A673 (cell line): ENCODE measurements around the gene MPRIP. TPM values are rescaled to one million over a fixed set of nuclear protein-coding genes. Genes with fewer than 3 reads are reported as not detected.

Experiments
- BruUV-seq: library from RNA; stranded (reverse); fragments of 400-500 nt; replicated peaks from 2 replicates; lab custom pipeline; 2021; lab: Mats Ljungman, UMichigan
- CTCF ChIA-PET: fragments of 300-600 bp; sonication (Branson Sonifier 250); formaldehyde crosslinking; loops from one replicate; lab custom pipeline; 2022; ENCODE audit warnings: antibody characterized with exemption; lab: Charles Lee
- POLR2A ChIA-PET: fragments of 300-600 bp; sonication (Branson Sonifier 250); formaldehyde crosslinking; loops from one replicate; lab custom pipeline; 2022; ENCODE audit warnings: antibody characterized with exemption; ENCODE audit not compliant: low non-redundant PET; lab: Charles Lee
- DNase-seq: peaks from one replicate; pipeline ENCODE4 v3.0.0-alpha.2; 2015; ENCODE audit warnings: low spot score
- H3K27ac ChIP-seq: fragments of 200-600 bp; sonication (generic); 2 replicates; pipeline ENCODE4 v1.5.1; 2016; ENCODE audit warnings: mixed run types, low read depth, mild to moderate bottlenecking, mixed read lengths, antibody characterized with exemption, low read length; ENCODE audit not compliant: poor library complexity, severe bottlenecking
- H3K27me3 ChIP-seq: fragments of 200-600 bp; sonication (generic); replicated peaks from 2 replicates; pipeline ENCODE4 v1.6.1; 2017; ENCODE audit warnings: mixed run types, low read depth, mild to moderate bottlenecking, mixed read lengths, antibody characterized with exemption, low read length; ENCODE audit not compliant: insufficient read depth, poor library complexity
- H3K36me3 ChIP-seq: fragments of 200-600 bp; sonication (generic); 2 replicates; pipeline ENCODE4 v1.6.1; 2016; ENCODE audit warnings: mixed run types, mild to moderate bottlenecking, mixed read lengths, antibody characterized with exemption, low read length; ENCODE audit not compliant: insufficient read depth, poor library complexity, severe bottlenecking
- H3K4me1 ChIP-seq: fragments of 200-600 bp; sonication (generic); 2 replicates; pipeline ENCODE4 v1.6.1; 2017; ENCODE audit warnings: mixed run types, mild to moderate bottlenecking, mixed read lengths, antibody characterized with exemption, low read length; ENCODE audit not compliant: insufficient read depth, poor library complexity, severe bottlenecking
- H3K4me3 ChIP-seq: fragments of 200-600 bp; sonication (generic); 2 replicates; pipeline ENCODE4 v1.5.1; 2016; ENCODE audit warnings: low read depth, mixed run types, mild to moderate bottlenecking, mixed read lengths, low read length; ENCODE audit not compliant: poor library complexity, severe bottlenecking
- H3K9me3 ChIP-seq: fragments of 200-600 bp; sonication (generic); 2 replicates; pipeline ENCODE4 v1.6.1; 2016; ENCODE audit warnings: mixed run types, low read depth, mild to moderate bottlenecking, mixed read lengths, antibody characterized with exemption, low read length; ENCODE audit not compliant: poor library complexity, severe bottlenecking
- CTCF ChIP-seq: fragments of 300-800, 200-600 bp; sonication (generic); conservative IDR thresholded peaks from 2 replicates; pipeline ENCODE4 v1.5.1; 2017; ENCODE audit warnings: low read depth, mild to moderate bottlenecking, antibody characterized with exemption, low read length, moderate library complexity, mixed read lengths
- EZH2 ChIP-seq: fragments of 200-600 bp; sonication (generic); IDR thresholded peaks from 2 replicates; pipeline ENCODE4 v1.6.1; 2017; ENCODE audit warnings: borderline replicate concordance, low read depth, mild to moderate bottlenecking, mixed read lengths, antibody characterized with exemption, low read length; ENCODE audit not compliant: poor library complexity, severe bottlenecking
- intact Hi-C: fragments of 100-400 bp; cut with micrococcal nuclease; formaldehyde crosslinking; loops from one replicate; pipeline ENCODE4 v1.10.0; 2022; ENCODE audit not compliant: unreplicated experiment
- total RNA-seq: library from RNA; stranded (reverse); gene quantifications from 2 replicates; pipeline ENCODE4 v1.2.3, GENCODE V29; 2021

Gene MPRIP
- total RNA-seq, 1 experiment from 2014 or later: 290 TPM

- TF ChIP-seq EZH2 (no peak), CTCF (no peak)
- H3K4me1 ChIP-seq: peaks cover 14% of the 10 kb centered on the region
- H3K36me3 ChIP-seq: no peaks in the 10 kb centered on the region
- CTCF ChIA-PET: no interaction called here
- H3K4me3 ChIP-seq: no peak overlapping the region
- intact Hi-C loops: no loop called here
- no peaks in the 10 kb centered on the region for H3K9me3 ChIP-seq
- DNase-seq: peak; percentile 45
- POLR2A ChIA-PET: no interaction called here
- BruUV-seq: no TSS peak
- H3K27ac ChIP-seq: peak overlapping the region; percentile 19
- H3K27me3 ChIP-seq: no peaks in the 10 kb centered on the region
Observed at GRCh38 chr17:17114592-17115225, 72.5 kb downstream of the MPRIP start.

- intact Hi-C loops: no loop called here
- BruUV-seq: no TSS peak
Observed at GRCh38 chr17:17115620-17116019, 73.4 kb downstream of the MPRIP start.

DNA sequence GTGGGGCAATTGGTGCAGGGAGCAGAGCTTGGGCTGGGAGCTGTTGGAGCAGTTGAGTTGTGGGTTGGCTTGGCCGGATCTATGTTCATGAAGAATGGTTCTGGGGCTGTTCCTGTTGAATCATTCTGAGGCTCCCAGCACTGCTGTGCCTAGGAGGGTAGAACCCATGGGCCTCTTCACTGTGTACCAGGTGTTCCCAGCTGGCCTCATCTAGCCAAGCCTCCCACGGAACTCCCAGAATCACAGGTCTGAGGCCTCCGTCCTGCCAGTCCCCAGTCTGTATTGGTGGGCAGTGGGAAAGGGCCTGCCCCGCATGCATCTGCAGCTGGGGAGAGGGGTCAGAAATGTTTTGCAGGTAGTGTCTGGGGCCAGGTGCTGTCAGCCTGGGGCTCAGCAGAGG, 74.1 kb downstream of the MPRIP start:
- TF ChIP-seq CTCF: no peak
- no peak for TF ChIP-seq EZH2
- H3K27me3 ChIP-seq: no peaks in the 10 kb centered on the region
- intact Hi-C loops: no loop called here
- H3K9me3 ChIP-seq: no peaks in the 10 kb centered on the region
- CTCF ChIA-PET: no interaction called here
- no peak overlapping the region for H3K4me3 ChIP-seq
- BruUV-seq: no TSS peak
- H3K4me1 ChIP-seq: peaks cover 14% of the 10 kb centered on the region
- no peak for DNase-seq
- no peak overlapping the region for H3K27ac ChIP-seq
- POLR2A ChIA-PET: no interaction called here
- H3K36me3 ChIP-seq: no peaks in the 10 kb centered on the region

More at GRCh38 chr17:17115620-17116019, 73.4 kb downstream of the MPRIP start:
- DNase-seq: no peak
- Histone ChIP-seq H3K4me1 (peaks cover 14% of the 10 kb centered on the region), H3K4me3 (no peak overlapping the region), H3K27me3 (no peaks in the 10 kb centered on the region), H3K9me3 (no peaks in the 10 kb centered on the region), H3K27ac (no peak overlapping the region), H3K36me3 (no peaks in the 10 kb centered on the region)
- no peak for TF ChIP-seq EZH2
- no peak for TF ChIP-seq CTCF
- ChIA-PET CTCF (no interaction called here), POLR2A (no interaction called here)
